Parathyroid adenoma (tissue), 2 donors: ENCODE measurements around the gene CLEC1A.
"Not testable (repeated sequence)": the region's sequence is repeated elsewhere in the genome, so short reads cannot be mapped to it uniquely, and the experiment has no call there.

ENCODE experiments used
- H2AFZ ChIP-seq: fragments of 300-600 bp; sonication (generic); one replicate; pipeline ENCODE4 v1.7.0; 2017; ENCODE audit warnings: antibody characterized with exemption, mild to moderate bottlenecking
- H3K27ac ChIP-seq: fragments of 300-600 bp; sonication (generic); one replicate; pipeline ENCODE4 v1.7.0; 2017
- H3K27me3 ChIP-seq: fragments of 300-600 bp; sonication (generic); one replicate; pipeline ENCODE4 v1.7.0; 2017; ENCODE audit warnings: low read length; ENCODE audit not compliant: control insufficient read depth, insufficient read depth
- H3K36me3 ChIP-seq: fragments of 300-600 bp; sonication (generic); one replicate; pipeline ENCODE4 v1.7.0; 2017; ENCODE audit warnings: low read length; ENCODE audit not compliant: control insufficient read depth, insufficient read depth
- H3K4me1 ChIP-seq: fragments of 300-600 bp; sonication (generic); one replicate; pipeline ENCODE4 v1.7.0; 2017; ENCODE audit warnings: control low read depth
- H3K4me2 ChIP-seq: fragments of 300-600 bp; sonication (generic); one replicate; pipeline ENCODE4 v1.7.0; 2017; ENCODE audit warnings: low read length
- H3K4me3 ChIP-seq: fragments of 300-600 bp; sonication (generic); one replicate; pipeline ENCODE4 v1.7.0; 2017; ENCODE audit warnings: low read depth, low read length
- H3K79me2 ChIP-seq: fragments of 300-600 bp; sonication (generic); one replicate; pipeline ENCODE4 v1.7.0; 2017; ENCODE audit warnings: control low read depth
- H3K9ac ChIP-seq: fragments of 300-600 bp; sonication (generic); one replicate; pipeline ENCODE4 v1.7.0; 2017; ENCODE audit warnings: mild to moderate bottlenecking
- H3K9me3 ChIP-seq: fragments of 300-600 bp; sonication (generic); one replicate; pipeline ENCODE4 v1.7.0; 2017; ENCODE audit warnings: low read length; ENCODE audit not compliant: control insufficient read depth
- CTCF ChIP-seq: fragments of 300-600 bp; sonication (generic); IDR thresholded peaks from one replicate; pipeline ENCODE4 v1.7.0; 2017; ENCODE audit warnings: antibody characterized with exemption, mild to moderate bottlenecking
- donor health status: primary hyperparathyroidism.

Gene CLEC1A

GRCh38 chr12:10030446-10030845 is 68.3 kb downstream of the CLEC1A start, which contains the start of gene CLEC9A:
Gene CLEC9A (plus strand): TSS chr12:10030682. CDS start chr12:10052688, 22,006 bp downstream.
- no peaks in the 10 kb centered on the region for H3K4me1 ChIP-seq

GRCh38 chr12:10027721-10028120 is 71.1 kb downstream of the CLEC1A start:
- Histone ChIP-seq H3K9ac (no peak overlapping the region), H3K9me3 (no peaks in the 10 kb centered on the region), H2AFZ (no peak overlapping the region), H3K4me2 (no peak overlapping the region), H3K79me2 (no peaks in the 10 kb centered on the region), H3K36me3 (no peaks in the 10 kb centered on the region), H3K4me1 (no peaks in the 10 kb centered on the region), H3K27ac (no peak overlapping the region), H3K4me3 (no peak overlapping the region), H3K27me3 (no peaks in the 10 kb centered on the region)
- TF ChIP-seq CTCF, result no peak

More at GRCh38 chr12:10030446-10030845, 68.3 kb downstream of the CLEC1A start, which contains the start of gene CLEC9A:
- Histone ChIP-seq H2AFZ (no peak within 1 kb of the TSS), H3K4me3 (no peak within 1 kb of the TSS), H3K27me3 (no peaks in the 10 kb centered on the region), H3K4me2 (no peak within 1 kb of the TSS), H3K9me3 (no peaks in the 10 kb centered on the region), H3K9ac (no peak within 1 kb of the TSS), H3K36me3 (no peaks in the 10 kb centered on the region), H3K27ac (no peak within 1 kb of the TSS), H3K79me2 (no peaks in the 10 kb centered on the region)
- TF ChIP-seq CTCF, result no peak

- H3K79me2 ChIP-seq, result no peaks in the 10 kb centered on the region
- H3K4me3 ChIP-seq, result no peak overlapping the region
Measured at GRCh38 chr12:10027311-10027710, 71.5 kb downstream of the CLEC1A start.

GRCh38 chr12:10026666-10027065 is 72.1 kb downstream of the CLEC1A start:
- H2AFZ ChIP-seq, H3K4me2 ChIP-seq, H3K36me3 ChIP-seq, H3K27ac ChIP-seq, H3K9me3 ChIP-seq, H3K4me1 ChIP-seq, H3K79me2 ChIP-seq, H3K9ac ChIP-seq, H3K4me3 ChIP-seq, H3K27me3 ChIP-seq: not testable (repeated sequence)

More at GRCh38 chr12:10027311-10027710, 71.5 kb downstream of the CLEC1A start:
- Histone ChIP-seq H2AFZ (no peak overlapping the region), H3K9ac (no peak overlapping the region), H3K4me1 (no peaks in the 10 kb centered on the region), H3K27ac (no peak overlapping the region), H3K9me3 (no peaks in the 10 kb centered on the region), H3K27me3 (no peaks in the 10 kb centered on the region), H3K36me3 (no peaks in the 10 kb centered on the region), H3K4me2 (no peak overlapping the region)
- TF ChIP-seq CTCF, result no peak

GRCh38 chr12:10025236-10025635 is 73.5 kb downstream of the CLEC1A start:
- Histone ChIP-seq H3K27me3 (no peaks in the 10 kb centered on the region), H3K4me1 (no peaks in the 10 kb centered on the region), H3K27ac (no peak overlapping the region), H3K9me3 (no peaks in the 10 kb centered on the region), H3K79me2 (no peaks in the 10 kb centered on the region), H2AFZ (no peak overlapping the region), H3K36me3 (no peaks in the 10 kb centered on the region), H3K4me3 (no peak overlapping the region), H3K9ac (no peak overlapping the region), H3K4me2 (no peak overlapping the region)
- no peak for TF ChIP-seq CTCF
